Mucosa of descending colon (tissue), 3 donors: ENCODE results near the gene IL25. TPM values are rescaled to one million over a fixed set of nuclear protein-coding genes. Genes with fewer than 3 reads are reported as not detected.
"Not testable (repeated sequence)": the region's sequence is repeated elsewhere in the genome, so short reads cannot be mapped to it uniquely, and the experiment has no call there.

Experiments used
- ATAC-seq: fragments of 200-7000 bp; cut with Tn5 transposase; one replicate; pipeline ENCODE4 v1.9.1; 2020; ENCODE audit warnings: mild to moderate bottlenecking, moderate library complexity
- DNase-seq, 3 donors: peaks; one replicate each; pipeline ENCODE4 v3.0.0-alpha.2; 2020
- H3K36me3 ChIP-seq: fragments of 200-600 bp; one replicate; pipeline ENCODE4 v1.8.0; 2021; ENCODE audit warnings: low read depth, mild to moderate bottlenecking
- H3K4me1 ChIP-seq: fragments of 200-600 bp; one replicate; pipeline ENCODE4 v1.8.0; 2021; ENCODE audit warnings: low read depth, mild to moderate bottlenecking
- H3K4me3 ChIP-seq: fragments of 200-600 bp; one replicate; pipeline ENCODE4 v1.8.0; 2021; ENCODE audit warnings: mild to moderate bottlenecking
- H3K9me3 ChIP-seq: fragments of 200-600 bp; one replicate; pipeline ENCODE4 v1.8.0; 2021; ENCODE audit warnings: mild to moderate bottlenecking
- intact Hi-C, 2 donors: fragments of 100-400 bp; cut with DNase I in 1 of 2; cut with micrococcal nuclease in 1 of 2; formaldehyde crosslinking; loops; one replicate each; pipeline versions ENCODE4 v1.11.0 to v1.11.1; 2022; cut with DNase I, micrococcal nuclease
- microRNA-seq: library from miRNA; unstranded; fragments of <30 nt; microRNA quantifications from one replicate; pipeline ENCODE4, GENCODE V29; 2019
- total RNA-seq, 3 donors: library from RNA; stranded (reverse); fragmentation: NEBNext Ultra II Directional in 2 of 3; extraction: Animal tissue kit (Norgen Biotek cat#: 25700) in 2 of 3; gene quantifications; one replicate each; pipeline versions ENCODE4 v1.2.1 to v1.2.4, GENCODE V29; 2021 to 2023
- TF ChIP-seq, protein P1 (sequence below): fragments of 200-600 bp; IDR thresholded peaks from one replicate; pipeline ENCODE4 v1.8.0; 2022; ENCODE audit warnings: antibody characterized with exemption, mild to moderate bottlenecking
- donor health status: DM: no; HTN: no; CAD: no; lungs with moderate emphysema.
- donor health status: DM: no; HTN: no; CAD: no.
- donor health status: DM: no; HTN: yes; CAD: no.

Gene IL25
- total RNA-seq, 3 donors from 2014 or later, result not detected

DNA sequence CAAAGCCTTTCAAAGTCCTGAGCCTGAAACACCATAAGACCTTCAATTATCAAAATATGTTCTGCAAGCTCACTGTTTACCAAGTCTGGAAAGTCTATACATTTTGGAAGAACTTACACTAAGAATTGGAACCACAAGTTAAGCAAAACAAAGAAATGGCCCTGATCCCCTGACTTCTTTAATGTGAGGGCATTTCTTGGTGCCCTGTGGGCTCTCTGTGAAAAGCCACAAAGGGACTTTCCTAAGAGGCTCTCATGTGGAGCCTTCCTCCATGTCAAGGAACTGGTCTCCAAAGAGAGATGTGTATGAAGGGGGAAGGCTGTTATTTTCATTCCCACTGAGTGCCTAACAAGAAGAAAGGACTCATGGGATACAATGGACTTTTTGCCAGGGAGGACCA lies 49.0 kb downstream of the IL25 start:
- no peak for ATAC-seq

DNA sequence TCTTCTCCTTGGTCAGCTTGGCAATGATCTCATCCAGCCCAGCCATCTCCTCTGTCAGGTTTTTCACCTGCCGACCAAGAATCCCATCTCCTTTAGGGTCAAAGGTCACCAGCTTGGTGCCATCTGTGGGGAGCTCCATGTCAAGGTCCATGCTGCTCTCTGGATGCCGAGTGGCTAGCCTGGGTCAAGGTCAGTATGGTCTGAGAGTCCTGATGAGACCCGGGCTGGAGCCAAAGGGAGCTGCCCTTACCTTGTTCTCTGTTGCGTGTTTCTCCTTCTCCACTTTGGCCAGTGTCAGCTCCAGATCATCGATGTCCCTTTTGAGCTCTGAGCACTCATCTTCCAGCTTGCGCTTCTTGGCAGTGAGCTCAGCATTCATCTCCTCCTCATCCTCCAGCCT lies 51.0 kb downstream of the IL25 start:
- ATAC-seq, result no peak
- TF ChIP-seq, protein P1, sequence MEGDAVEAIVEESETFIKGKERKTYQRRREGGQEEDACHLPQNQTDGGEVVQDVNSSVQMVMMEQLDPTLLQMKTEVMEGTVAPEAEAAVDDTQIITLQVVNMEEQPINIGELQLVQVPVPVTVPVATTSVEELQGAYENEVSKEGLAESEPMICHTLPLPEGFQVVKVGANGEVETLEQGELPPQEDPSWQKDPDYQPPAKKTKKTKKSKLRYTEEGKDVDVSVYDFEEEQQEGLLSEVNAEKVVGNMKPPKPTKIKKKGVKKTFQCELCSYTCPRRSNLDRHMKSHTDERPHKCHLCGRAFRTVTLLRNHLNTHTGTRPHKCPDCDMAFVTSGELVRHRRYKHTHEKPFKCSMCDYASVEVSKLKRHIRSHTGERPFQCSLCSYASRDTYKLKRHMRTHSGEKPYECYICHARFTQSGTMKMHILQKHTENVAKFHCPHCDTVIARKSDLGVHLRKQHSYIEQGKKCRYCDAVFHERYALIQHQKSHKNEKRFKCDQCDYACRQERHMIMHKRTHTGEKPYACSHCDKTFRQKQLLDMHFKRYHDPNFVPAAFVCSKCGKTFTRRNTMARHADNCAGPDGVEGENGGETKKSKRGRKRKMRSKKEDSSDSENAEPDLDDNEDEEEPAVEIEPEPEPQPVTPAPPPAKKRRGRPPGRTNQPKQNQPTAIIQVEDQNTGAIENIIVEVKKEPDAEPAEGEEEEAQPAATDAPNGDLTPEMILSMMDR, result no peak
- Histone ChIP-seq H3K36me3 (no peaks in the 10 kb centered on the region), H3K4me1 (no peaks in the 10 kb centered on the region), H3K9me3 (no peaks in the 10 kb centered on the region), H3K4me3 (no peak overlapping the region)
- intact Hi-C loops, result no loop called here
- DNase-seq, result no peak

More for the DNA sequence above, 49.0 kb downstream of the IL25 start:
- Histone ChIP-seq H3K4me3 (no peak overlapping the region), H3K9me3 (no peaks in the 10 kb centered on the region), H3K4me1 (no peaks in the 10 kb centered on the region), H3K36me3 (no peaks in the 10 kb centered on the region)
- intact Hi-C loops, result no loop called here
- no peak for DNase-seq
- TF ChIP-seq, protein P1, result no peak

DNA sequence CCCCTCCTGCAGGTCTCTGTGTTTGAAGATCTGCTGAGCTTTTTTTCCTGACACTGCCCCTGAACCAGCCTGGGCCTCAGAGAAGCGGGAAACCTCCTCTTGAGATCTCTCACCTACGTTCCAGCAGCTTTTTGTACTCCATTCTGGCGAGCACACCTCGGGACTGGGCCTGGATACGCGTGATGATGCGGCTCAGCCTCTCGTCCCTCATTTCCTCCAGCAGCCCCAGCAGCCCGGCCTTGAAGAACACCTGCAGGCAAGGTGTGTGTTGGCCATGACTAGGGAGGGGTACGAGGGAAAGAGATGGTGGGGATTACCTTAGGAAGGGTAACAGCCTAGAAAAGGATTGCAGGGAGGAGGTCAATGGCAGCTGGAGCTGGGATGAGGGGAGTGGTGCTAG lies 52.6 kb downstream of the IL25 start:
- DNase-seq, result no peak
- intact Hi-C loops, result no loop called here
- no peaks in the 10 kb centered on the region for H3K9me3 ChIP-seq
- H3K36me3 ChIP-seq, result no peaks in the 10 kb centered on the region
- no peaks in the 10 kb centered on the region for H3K4me1 ChIP-seq
- H3K4me3 ChIP-seq, result no peak overlapping the region
- TF ChIP-seq, protein P1, result no peak
- no peak for ATAC-seq

DNA sequence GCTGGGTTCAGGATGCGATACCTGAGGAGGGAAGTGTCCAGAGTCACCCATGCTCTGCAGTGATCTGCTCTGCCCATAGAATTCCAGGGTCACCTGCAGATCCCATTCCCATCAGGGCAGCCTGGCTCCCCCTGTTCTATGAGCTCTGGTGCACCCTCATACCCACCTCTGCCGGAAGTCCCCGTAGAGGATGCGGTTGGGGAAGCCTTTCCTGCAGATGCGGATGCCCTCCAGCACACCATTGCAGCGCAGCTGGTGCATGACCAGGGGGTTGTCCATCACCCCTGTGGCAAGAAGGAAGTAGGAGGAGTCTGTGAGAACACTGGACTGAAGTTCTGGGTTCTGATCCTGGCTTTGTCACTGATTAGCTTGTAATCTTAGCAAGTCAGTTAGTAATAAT lies 53.2 kb downstream of the IL25 start:
- ATAC-seq, H3K36me3 ChIP-seq, H3K9me3 ChIP-seq, DNase-seq, H3K4me3 ChIP-seq, H3K4me1 ChIP-seq, intact Hi-C loops: not testable (repeated sequence)

Small RNAs within 50 kb of the gene (microRNA-seq; reads per million reads assigned to microRNA genes)
- gene MIR208A, result not detected
- not detected for gene MIR208B

Other genes starting within 250 kb of the IL25 start
- 10 to 100 TPM; 16.0 to 26.4 (median 22.0) TPM for gene SLC7A8, start 189.1 kb upstream of the IL25 start, total RNA-seq
- not detected for gene RNF212B, start 134.9 kb upstream of the IL25 start, total RNA-seq
- 10 to 100 TPM; 15.3 to 18.3 (median 17.3) TPM for gene HOMEZ, start 86.7 kb upstream of the IL25 start, total RNA-seq
- gene PPP1R3E, start 70.0 kb upstream of the IL25 start, total RNA-seq, result 10 to 100 TPM; 16.2 to 17.3 (median 17.1) TPM
- gene BCL2L2, start 66.0 kb upstream of the IL25 start, total RNA-seq, result 100 to 1,000 TPM in 1 of 3 donors, 10 to 100 TPM in 2; 40.6 to 116 (median 41.4) TPM
- gene PABPN1, start 51.4 kb upstream of the IL25 start, total RNA-seq, result 100 to 1,000 TPM; 157 to 185 (median 157) TPM
- 10 to 100 TPM in 1 of 3 donors, 1 to 10 TPM in 2; 2.3 to 35.5 (median 5.4) TPM for gene SLC22A17, start 19.9 kb upstream of the IL25 start, total RNA-seq
- gene EFS, start 7.6 kb upstream of the IL25 start, total RNA-seq, result 10 to 100 TPM in 1 of 3 donors, 1 to 10 TPM in 1, under 1 TPM in 1; 0.98 to 16.6 (median 3.3) TPM
- gene CMTM5, start 4.2 kb downstream of the IL25 start, total RNA-seq, result 1 to 10 TPM in 1 of 3 donors, under 1 TPM in 2; 0.58 to 3.5 (median 0.58) TPM
- 1 to 10 TPM in 1 of 3 donors, under 1 TPM in 1, not detected in 1; 0.09 to 1.4 TPM for gene MYH6, start 35.5 kb downstream of the IL25 start, total RNA-seq
- gene MYH7, start 62.9 kb downstream of the IL25 start, total RNA-seq, result 1 to 10 TPM in 2 of 3 donors, under 1 TPM in 1; 0.13 to 6.2 (median 1.2) TPM
- 10 to 100 TPM; 29.1 to 35.3 (median 29.9) TPM for gene NGDN, start 96.9 kb downstream of the IL25 start, total RNA-seq
- 1 to 10 TPM in 2 of 3 donors, under 1 TPM in 1; 0.92 to 3.2 (median 1.6) TPM for gene ZFHX2, start 179.0 kb downstream of the IL25 start, total RNA-seq
- gene THTPA, start 183.5 kb downstream of the IL25 start, total RNA-seq, result 10 to 100 TPM; 16.8 to 17.4 (median 17.4) TPM
- 100 to 1,000 TPM in 2 of 3 donors, 10 to 100 TPM in 1; 95.4 to 271 (median 122) TPM for gene AP1G2, start 195.0 kb downstream of the IL25 start, total RNA-seq
- 1 to 10 TPM in 1 of 3 donors, under 1 TPM in 2; 0.26 to 3.7 (median 0.87) TPM for gene JPH4, start 206.0 kb downstream of the IL25 start, total RNA-seq